Thoracic aorta (tissue), 2 donors: ENCODE data around the gene EPS8L2. TPM values are rescaled to one million over a fixed set of nuclear protein-coding genes. Genes with fewer than 3 reads are reported as not detected.
A peak's percentile ranks its signal among the peaks of the same experiment; 100 is the strongest.

Experiments used
- ATAC-seq: fragments of 150-250 bp; one replicate; pipeline ENCODE4 v1.8.0; 2017; ENCODE audit warnings: low read depth; ENCODE audit not compliant: insufficient number of reproducible peaks, low FRiP score
- DNase-seq: peaks from one replicate; pipeline ENCODE4 v3.0.0-alpha.2; 2020; ENCODE audit warnings: low spot score
- H3K27ac ChIP-seq, 2 donors: fragments of 200-600 bp; sonication (generic); 1 replicate in 1 of 2; 2 replicates in 1 of 2; pipeline ENCODE4 v1.5.1; 2016; ENCODE audit warnings: mild to moderate bottlenecking in 2 of 2, moderate library complexity in 2 of 2
- H3K27me3 ChIP-seq: fragments of 200-600 bp; sonication (generic); replicated peaks from 2 replicates; pipeline ENCODE4 v1.6.0; 2016; ENCODE audit warnings: mild to moderate bottlenecking; ENCODE audit not compliant: insufficient read depth
- H3K36me3 ChIP-seq: fragments of 200-600 bp; sonication (generic); one replicate; pipeline ENCODE4 v1.5.1; 2016
- H3K4me1 ChIP-seq, 2 donors: fragments of 200-600 bp; sonication (generic); 1 replicate in 1 of 2; 2 replicates in 1 of 2; pipeline versions ENCODE4 v1.5.1 to v1.6.0; 2016; ENCODE audit warnings: low read depth in 2 of 2, mild to moderate bottlenecking in 1 of 2; ENCODE audit not compliant: control insufficient read depth in 1 of 2
- H3K4me3 ChIP-seq: fragments of 200-600 bp; sonication (generic); 2 replicates; pipeline ENCODE4 v1.5.1; 2016; ENCODE audit warnings: mild to moderate bottlenecking
- H3K9me3 ChIP-seq: fragments of 200-600 bp; sonication (generic); 2 replicates; pipeline ENCODE4 v1.5.1; 2016
- total RNA-seq, 2 donors: library from RNA; depleted of rRNA; stranded (reverse); fragments of >200 nt; gene quantifications; one replicate each; pipeline versions ENCODE4 v1.1.0 to v1.2.3, GENCODE V29; 2016
- TF ChIP-seq, protein P1 (sequence below): fragments of 200-600 bp; sonication (generic); IDR thresholded peaks from one replicate; pipeline ENCODE4 v1.5.1; 2019; ENCODE audit warnings: antibody characterized with exemption

Gene EPS8L2
- total RNA-seq, 2 donors from 2014 or later: 39.6 to 75.9 TPM

DNA sequence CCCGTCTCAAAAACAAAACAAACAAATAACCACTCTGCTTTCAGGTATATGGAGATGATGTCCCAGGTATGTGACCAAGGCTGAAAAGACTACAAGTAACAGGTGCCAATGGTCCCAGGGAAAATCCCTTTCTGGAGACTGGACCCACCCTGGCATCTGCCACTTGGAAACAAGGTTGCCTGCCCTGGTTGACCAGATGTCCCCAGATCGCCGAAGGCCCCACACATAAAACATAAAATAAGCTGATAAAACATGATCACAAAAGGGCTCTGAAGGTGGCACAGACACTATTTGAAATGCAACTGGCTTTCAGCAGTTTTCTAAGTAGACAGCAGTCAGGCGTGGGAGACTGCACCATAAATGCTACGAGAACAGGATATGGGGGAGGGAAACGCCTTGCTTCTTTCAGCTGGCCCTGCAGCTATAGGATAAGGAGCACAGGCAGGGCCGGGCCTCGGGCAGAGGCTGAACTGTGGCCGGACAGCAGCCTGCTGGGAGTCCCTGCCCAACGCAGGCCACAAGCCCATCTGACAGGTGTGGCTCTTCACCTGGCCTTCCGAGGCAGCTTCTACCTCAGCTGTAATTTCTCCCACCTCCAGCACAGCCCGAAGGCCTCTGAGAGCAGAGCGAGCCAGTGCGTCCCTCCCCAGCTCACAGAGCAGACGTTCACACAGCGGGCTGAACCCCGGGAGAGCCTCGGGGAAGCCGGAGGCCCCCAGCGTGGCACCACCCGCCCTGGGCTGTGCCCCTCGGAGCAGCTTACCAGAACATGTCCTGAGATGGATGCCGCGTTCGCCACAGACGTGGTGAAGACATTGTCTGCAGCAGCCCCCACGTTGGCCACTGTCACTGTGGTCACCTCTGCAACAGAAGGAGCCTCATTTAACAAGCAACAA is 15.0 kb upstream of the EPS8L2 start:
- no peak for ATAC-seq
- no peaks in the 10 kb centered on the region for H3K9me3 ChIP-seq
- TF ChIP-seq, protein P1, sequence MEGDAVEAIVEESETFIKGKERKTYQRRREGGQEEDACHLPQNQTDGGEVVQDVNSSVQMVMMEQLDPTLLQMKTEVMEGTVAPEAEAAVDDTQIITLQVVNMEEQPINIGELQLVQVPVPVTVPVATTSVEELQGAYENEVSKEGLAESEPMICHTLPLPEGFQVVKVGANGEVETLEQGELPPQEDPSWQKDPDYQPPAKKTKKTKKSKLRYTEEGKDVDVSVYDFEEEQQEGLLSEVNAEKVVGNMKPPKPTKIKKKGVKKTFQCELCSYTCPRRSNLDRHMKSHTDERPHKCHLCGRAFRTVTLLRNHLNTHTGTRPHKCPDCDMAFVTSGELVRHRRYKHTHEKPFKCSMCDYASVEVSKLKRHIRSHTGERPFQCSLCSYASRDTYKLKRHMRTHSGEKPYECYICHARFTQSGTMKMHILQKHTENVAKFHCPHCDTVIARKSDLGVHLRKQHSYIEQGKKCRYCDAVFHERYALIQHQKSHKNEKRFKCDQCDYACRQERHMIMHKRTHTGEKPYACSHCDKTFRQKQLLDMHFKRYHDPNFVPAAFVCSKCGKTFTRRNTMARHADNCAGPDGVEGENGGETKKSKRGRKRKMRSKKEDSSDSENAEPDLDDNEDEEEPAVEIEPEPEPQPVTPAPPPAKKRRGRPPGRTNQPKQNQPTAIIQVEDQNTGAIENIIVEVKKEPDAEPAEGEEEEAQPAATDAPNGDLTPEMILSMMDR: no peak

DNA sequence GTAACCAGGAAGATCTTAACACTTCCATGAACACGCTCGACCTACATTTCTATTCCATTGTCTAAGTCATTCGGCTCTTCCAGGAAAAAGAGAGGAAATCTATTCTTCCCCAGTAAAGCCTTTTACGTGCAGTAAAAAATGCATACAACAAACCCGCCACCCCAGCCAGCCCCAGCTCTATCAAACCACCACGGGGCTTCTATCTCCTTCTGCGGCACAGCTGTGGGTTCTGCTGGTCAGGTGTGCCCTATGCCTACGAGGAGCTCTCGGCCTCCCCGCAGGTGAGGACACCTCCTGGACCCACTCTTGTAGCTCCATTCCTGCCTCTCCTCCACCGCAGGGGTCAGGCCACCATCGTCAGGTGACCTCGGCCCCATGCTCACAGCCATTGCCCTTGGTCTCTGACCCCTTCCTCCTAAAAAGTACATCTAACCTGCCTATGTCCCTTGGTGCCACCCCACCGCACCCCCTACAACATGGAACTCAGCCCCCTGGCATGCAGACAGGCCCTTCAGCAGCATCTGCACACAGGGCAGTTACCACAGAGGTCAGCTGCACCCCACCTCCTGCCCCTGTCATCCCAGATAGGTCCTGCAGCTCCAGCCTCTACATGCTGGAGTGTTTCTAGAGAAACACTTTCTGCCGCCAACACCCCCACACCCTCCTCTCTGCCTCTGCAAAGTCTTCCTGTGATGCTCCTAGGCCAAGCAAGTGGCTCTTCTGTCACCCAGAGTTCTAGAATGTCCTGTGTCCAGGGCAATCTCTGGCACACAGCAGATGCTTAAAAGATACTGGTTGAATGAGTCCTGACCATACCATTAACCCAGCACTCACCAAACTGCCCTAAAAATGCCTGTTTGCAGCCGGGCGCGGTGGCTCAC is 14.1 kb upstream of the EPS8L2 start:
- Histone ChIP-seq H3K27ac (no peak overlapping the region), H3K36me3 (peaks cover 14% of the 10 kb centered on the region), H3K27me3 (no peaks in the 10 kb centered on the region), H3K9me3 (no peaks in the 10 kb centered on the region), H3K4me3 (no peak overlapping the region), H3K4me1 (peaks cover 15 to 22% of the 10 kb centered on the region in 2 donors)
- no peak for ATAC-seq
- DNase-seq: no peak
- TF ChIP-seq, protein P1: no peak

More for the DNA sequence above, 15.0 kb upstream of the EPS8L2 start:
- no peaks in the 10 kb centered on the region for H3K27me3 ChIP-seq
- no peak for DNase-seq
- no peak overlapping the region for H3K27ac ChIP-seq
- no peak overlapping the region for H3K4me3 ChIP-seq
- H3K36me3 ChIP-seq: peaks cover 20% of the 10 kb centered on the region
- peaks cover 12 to 14% of the 10 kb centered on the region in 2 donors for H3K4me1 ChIP-seq

DNA sequence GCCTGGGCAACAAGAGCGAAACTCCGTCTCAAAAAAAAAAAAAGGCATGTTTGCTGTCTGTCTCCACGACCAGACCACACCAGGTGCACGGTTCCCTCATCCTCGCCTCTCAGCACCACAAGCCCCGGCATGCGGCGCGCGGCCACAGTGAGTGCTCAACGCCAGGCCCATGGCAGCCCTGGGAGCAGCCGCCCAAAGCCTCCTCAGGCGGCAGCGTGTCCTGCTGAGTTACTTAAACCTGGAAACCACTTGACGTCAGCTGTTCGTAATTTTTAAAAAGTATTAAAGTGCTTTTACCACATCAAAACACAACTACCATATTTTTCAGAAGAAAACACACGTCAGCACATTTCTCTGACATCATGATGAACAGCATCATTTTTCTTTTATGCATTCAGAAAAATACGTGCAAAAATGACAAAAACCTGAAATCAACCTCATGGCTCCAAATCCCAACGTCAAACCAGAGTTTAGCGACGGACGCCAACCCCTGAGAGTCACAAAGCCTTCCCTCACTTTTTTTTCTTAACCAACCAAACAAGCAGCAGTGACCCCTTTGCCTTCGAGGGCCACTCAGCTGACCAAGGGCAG is 13.1 kb upstream of the EPS8L2 start:
- no peak overlapping the region for H3K4me3 ChIP-seq
- H3K36me3 ChIP-seq: peaks cover 6% of the 10 kb centered on the region
- peak overlapping the region in 1 of 2 donors; percentile 21 for H3K27ac ChIP-seq
- H3K9me3 ChIP-seq: no peaks in the 10 kb centered on the region
- DNase-seq (no peak), ATAC-seq (no peak)
- peaks cover 20 to 32% of the 10 kb centered on the region in 2 donors for H3K4me1 ChIP-seq
- H3K27me3 ChIP-seq: no peaks in the 10 kb centered on the region
- TF ChIP-seq, protein P1: no peak

DNA sequence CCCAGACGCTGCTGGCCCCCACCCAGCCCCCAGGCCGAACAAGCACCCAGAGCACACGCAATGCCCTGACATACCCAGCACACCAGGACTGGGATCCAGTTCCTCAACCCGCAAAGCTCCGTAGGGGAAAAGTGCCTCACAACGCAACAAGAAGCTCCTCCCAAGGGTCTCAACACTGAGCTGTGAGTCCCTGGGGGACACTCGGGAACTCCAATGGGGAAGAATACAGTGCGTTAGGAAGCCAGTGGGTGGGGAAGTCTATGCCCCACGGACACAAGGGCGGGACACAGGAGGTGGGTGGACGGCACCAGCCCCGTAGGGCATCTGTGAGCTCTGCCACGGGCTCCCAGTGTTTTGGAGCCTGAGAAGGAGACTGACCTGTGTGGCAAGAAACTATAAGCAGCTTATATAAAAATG is 12.6 kb upstream of the EPS8L2 start:
- peak overlapping the region; percentile 97 for H3K4me3 ChIP-seq
- TF ChIP-seq, protein P1: no peak
- H3K27me3 ChIP-seq: no peaks in the 10 kb centered on the region
- DNase-seq: no peak
- peak overlapping the region; percentile 7 to 21 for H3K27ac ChIP-seq
- no peaks in the 10 kb centered on the region for H3K9me3 ChIP-seq
- ATAC-seq: no peak
- H3K36me3 ChIP-seq: peaks cover under 1% of the 10 kb centered on the region
- H3K4me1 ChIP-seq: peaks cover 23 to 37% of the 10 kb centered on the region in 2 donors
